ENCODE results near the gene SIRT3.

SIRT3 gene

GRCh38 chr11:235997-236773, at the start of gene SIRT3:
SIRT3 (minus strand) TSS chr11:236342; CDS start chr11:236328, 14 bp downstream.
- peak within 1 kb of the TSS; percentile 100 for H3K4me3 ChIP-seq (ENCODE audit: low read depth, low read length)
- DNase-seq (ENCODE audit: low read depth): peak; percentile 47
- TF ChIP-seq, protein P1, sequence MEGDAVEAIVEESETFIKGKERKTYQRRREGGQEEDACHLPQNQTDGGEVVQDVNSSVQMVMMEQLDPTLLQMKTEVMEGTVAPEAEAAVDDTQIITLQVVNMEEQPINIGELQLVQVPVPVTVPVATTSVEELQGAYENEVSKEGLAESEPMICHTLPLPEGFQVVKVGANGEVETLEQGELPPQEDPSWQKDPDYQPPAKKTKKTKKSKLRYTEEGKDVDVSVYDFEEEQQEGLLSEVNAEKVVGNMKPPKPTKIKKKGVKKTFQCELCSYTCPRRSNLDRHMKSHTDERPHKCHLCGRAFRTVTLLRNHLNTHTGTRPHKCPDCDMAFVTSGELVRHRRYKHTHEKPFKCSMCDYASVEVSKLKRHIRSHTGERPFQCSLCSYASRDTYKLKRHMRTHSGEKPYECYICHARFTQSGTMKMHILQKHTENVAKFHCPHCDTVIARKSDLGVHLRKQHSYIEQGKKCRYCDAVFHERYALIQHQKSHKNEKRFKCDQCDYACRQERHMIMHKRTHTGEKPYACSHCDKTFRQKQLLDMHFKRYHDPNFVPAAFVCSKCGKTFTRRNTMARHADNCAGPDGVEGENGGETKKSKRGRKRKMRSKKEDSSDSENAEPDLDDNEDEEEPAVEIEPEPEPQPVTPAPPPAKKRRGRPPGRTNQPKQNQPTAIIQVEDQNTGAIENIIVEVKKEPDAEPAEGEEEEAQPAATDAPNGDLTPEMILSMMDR (IDR thresholded peaks at IDR 0.05; ENCODE audit: control insufficient read depth, extremely low read depth, insufficient read depth): no peak

- no peak for DNase-seq (ENCODE audit: low read depth)
- no peak overlapping the region for H3K4me3 ChIP-seq (ENCODE audit: low read depth, low read length)
- TF ChIP-seq, protein P1 (IDR thresholded peaks at IDR 0.05; ENCODE audit: control insufficient read depth, extremely low read depth, insufficient read depth): no peak
Measured at GRCh38 chr11:285894-286220, 49.7 kb upstream of the SIRT3 start.

GRCh38 chr11:285021-285893, 49.1 kb upstream of the SIRT3 start:
- no peak overlapping the region for H3K4me3 ChIP-seq (ENCODE audit: low read depth, low read length)
- TF ChIP-seq, protein P1 (IDR thresholded peaks at IDR 0.05; ENCODE audit: control insufficient read depth, extremely low read depth, insufficient read depth): no peak
- no peak for DNase-seq (ENCODE audit: low read depth)

DNA sequence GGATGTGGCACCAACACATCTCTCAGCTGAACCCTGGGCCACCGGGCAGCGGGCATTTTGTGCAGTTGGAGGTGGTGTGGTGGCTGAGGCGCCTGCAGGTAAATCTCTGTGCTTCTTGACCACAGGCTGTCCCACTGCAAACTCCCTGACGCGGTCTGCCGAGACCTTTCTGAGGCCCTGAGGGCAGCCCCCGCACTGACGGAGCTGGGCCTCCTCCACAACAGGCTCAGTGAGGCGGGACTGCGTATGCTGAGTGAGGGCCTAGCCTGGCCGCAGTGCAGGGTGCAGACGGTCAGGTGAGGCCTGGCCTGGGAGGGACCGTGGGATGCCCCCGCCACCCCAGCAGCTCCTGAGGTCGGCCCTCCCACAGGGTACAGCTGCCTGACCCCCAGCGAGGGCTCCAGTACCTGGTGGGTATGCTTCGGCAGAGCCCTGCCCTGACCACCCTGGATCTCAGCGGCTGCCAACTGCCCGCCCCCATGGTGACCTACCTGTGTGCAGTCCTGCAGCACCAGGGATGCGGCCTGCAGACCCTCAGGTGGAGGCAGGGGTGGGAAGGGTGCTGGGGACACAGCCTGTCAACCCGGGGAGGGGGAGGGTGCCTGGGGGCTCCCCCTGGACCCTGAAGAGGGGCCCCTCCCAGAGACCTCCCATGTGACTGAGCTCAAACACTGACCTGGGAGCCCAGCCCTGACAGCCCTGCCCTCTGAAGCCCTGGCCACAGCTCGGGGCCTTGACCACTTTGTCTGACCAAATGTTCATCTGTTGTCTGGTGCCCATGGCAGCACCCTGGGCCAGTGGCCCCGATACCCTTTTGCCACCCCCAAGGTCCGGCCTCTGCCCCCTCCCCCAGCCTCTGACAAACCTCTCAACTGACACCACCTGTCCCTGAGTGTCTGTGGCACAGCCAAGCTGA, 48.2 kb upstream of the SIRT3 start:
- DNase-seq (ENCODE audit: low read depth): no peak
- TF ChIP-seq, protein P1 (IDR thresholded peaks at IDR 0.05; ENCODE audit: control insufficient read depth, extremely low read depth, insufficient read depth): no peak
- no peak overlapping the region for H3K4me3 ChIP-seq (ENCODE audit: low read depth, low read length)

GRCh38 chr11:283405-284104, 47.4 kb upstream of the SIRT3 start:
- DNase-seq (ENCODE audit: low read depth): no peak
- no peak overlapping the region for H3K4me3 ChIP-seq (ENCODE audit: low read depth, low read length)
- TF ChIP-seq, protein P1 (IDR thresholded peaks at IDR 0.05; ENCODE audit: control insufficient read depth, extremely low read depth, insufficient read depth): no peak
